ENCODE measurements around the gene OOSP1.
"Not testable (repeated sequence)": the region's sequence is repeated elsewhere in the genome, so short reads cannot be mapped to it uniquely, and the experiment has no call there.

OOSP1 gene

GRCh38 chr11:59982037-59982436 lies 43.8 kb downstream of the OOSP1 start:
- H3K9me3 Mint-ChIP-seq, H3K4me3 Mint-ChIP-seq, H3K27ac Mint-ChIP-seq, H3K4me1 Mint-ChIP-seq, H3K36me3 Mint-ChIP-seq: not testable (repeated sequence)
- H3K27me3 Mint-ChIP-seq, result peaks cover 10% of the 10 kb centered on the region

- Mint-ChIP-seq H3K36me3 (no peaks in the 10 kb centered on the region), H3K9me3 (no peaks in the 10 kb centered on the region), H3K27me3 (peaks cover 10% of the 10 kb centered on the region), H3K27ac (no peak overlapping the region), H3K4me1 (no peaks in the 10 kb centered on the region), H3K4me3 (no peak overlapping the region)
These were observed 45.0 kb downstream of the OOSP1 start for GRCh38 chr11:59983212-59983611.

- H3K27ac Mint-ChIP-seq, result no peak overlapping the region
- no peak overlapping the region for H3K4me3 Mint-ChIP-seq
- H3K27me3 Mint-ChIP-seq, result peaks cover 10% of the 10 kb centered on the region
- no peaks in the 10 kb centered on the region for H3K4me1 Mint-ChIP-seq
- H3K36me3 Mint-ChIP-seq, result no peaks in the 10 kb centered on the region
- H3K9me3 Mint-ChIP-seq, result peaks cover 8% of the 10 kb centered on the region
These were observed 46.1 kb downstream of the OOSP1 start for GRCh38 chr11:59984368-59984767.

GRCh38 chr11:59990421-59990820 lies 52.2 kb downstream of the OOSP1 start:
- Mint-ChIP-seq H3K4me1 (no peaks in the 10 kb centered on the region), H3K27ac (no peak overlapping the region), H3K4me3 (no peak overlapping the region), H3K9me3 (peaks cover 36% of the 10 kb centered on the region), H3K27me3 (peaks cover 9% of the 10 kb centered on the region), H3K36me3 (peaks cover 2% of the 10 kb centered on the region)

- Mint-ChIP-seq H3K27me3 (peaks cover 9% of the 10 kb centered on the region), H3K4me1 (no peaks in the 10 kb centered on the region), H3K27ac (no peak overlapping the region), H3K9me3 (peaks cover 36% of the 10 kb centered on the region), H3K36me3 (peaks cover 2% of the 10 kb centered on the region), H3K4me3 (no peak overlapping the region)
These were observed 54.2 kb downstream of the OOSP1 start for GRCh38 chr11:59992425-59992824.

- Mint-ChIP-seq H3K27me3 (peaks cover 12% of the 10 kb centered on the region), H3K4me1 (no peaks in the 10 kb centered on the region), H3K36me3 (no peaks in the 10 kb centered on the region), H3K27ac (no peak overlapping the region), H3K4me3 (no peak overlapping the region), H3K9me3 (peaks cover 3% of the 10 kb centered on the region)
These were observed 59.6 kb downstream of the OOSP1 start for GRCh38 chr11:59997800-59998199.

- no peaks in the 10 kb centered on the region for H3K9me3 Mint-ChIP-seq
- no peak overlapping the region for H3K27ac Mint-ChIP-seq
- H3K36me3 Mint-ChIP-seq, result no peaks in the 10 kb centered on the region
- H3K27me3 Mint-ChIP-seq, result peaks cover 3% of the 10 kb centered on the region
- H3K4me1 Mint-ChIP-seq, result no peaks in the 10 kb centered on the region
- no peak overlapping the region for H3K4me3 Mint-ChIP-seq
These were observed 61.5 kb downstream of the OOSP1 start for GRCh38 chr11:59999691-60000090.

GRCh38 chr11:60003729-60004128 lies 65.5 kb downstream of the OOSP1 start:
- Mint-ChIP-seq H3K36me3 (no peaks in the 10 kb centered on the region), H3K4me1 (no peaks in the 10 kb centered on the region), H3K9me3 (no peaks in the 10 kb centered on the region), H3K4me3 (no peak overlapping the region), H3K27me3 (peaks cover 6% of the 10 kb centered on the region), H3K27ac (no peak overlapping the region)

GRCh38 chr11:60005360-60005759 lies 67.1 kb downstream of the OOSP1 start:
- no peak overlapping the region for H3K27ac Mint-ChIP-seq
- no peaks in the 10 kb centered on the region for H3K9me3 Mint-ChIP-seq
- H3K27me3 Mint-ChIP-seq, result peaks cover 8% of the 10 kb centered on the region
- no peak overlapping the region for H3K4me3 Mint-ChIP-seq
- H3K36me3 Mint-ChIP-seq, result no peaks in the 10 kb centered on the region
- no peaks in the 10 kb centered on the region for H3K4me1 Mint-ChIP-seq

Measured in activated naive CD4-positive, alpha-beta T cell treated with anti-CD3 and anti-CD28 coated beads, Interleukin-2, amount 50 U/mL, for 24 hours (primary cell).